ENCODE data around the gene DNASE1L2. TPM values are rescaled to one million over a fixed set of nuclear protein-coding genes. Genes with fewer than 3 reads are reported as not detected.

Gene DNASE1L2
- total and polyA plus RNA-seq, 2 of the 8 experiments (the other 6 are each of a cell fraction or from before 2014, with no cell fraction given) = 0.35 to 0.97 TPM

GRCh38 chr16:2214719-2214968, 21.6 kb upstream of the DNASE1L2 start, which contains the start of gene PGP (continued):
- TF ChIP-seq SP2 (IDR thresholded peaks at IDR 0.05; ENCODE audit: low read length) = peak; percentile 68
- peak; percentile 90; the same call in 1 of the 2 replicates for TF ChIP-seq EGR1 (IDR thresholded peaks at IDR 0.05; ENCODE audit: borderline replicate concordance, low read depth, low read length)

All from H1 (cell line).